Testis (tissue), 2 donors: ENCODE data around the gene SMC1B.

Source experiments
- CTCF ChIP-seq, 3 experiments: fragments of 450-650 bp in 2 of 3; fragments of 200-600 bp in 1 of 3; sonication (generic) in 1 of 3; IDR thresholded peaks; one replicate each; pipeline ENCODE4 v1.5.1; 2016 to 2019; ENCODE audit warnings: antibody characterized with exemption in 3 of 3, mild to moderate bottlenecking in 2 of 3, moderate library complexity in 1 of 3
- POLR2A ChIP-seq: fragments of 450-650 bp; IDR thresholded peaks from one replicate; pipeline ENCODE4 v1.6.1; 2017; ENCODE audit warnings: antibody characterized with exemption, mild to moderate bottlenecking, moderate library complexity

DNA sequence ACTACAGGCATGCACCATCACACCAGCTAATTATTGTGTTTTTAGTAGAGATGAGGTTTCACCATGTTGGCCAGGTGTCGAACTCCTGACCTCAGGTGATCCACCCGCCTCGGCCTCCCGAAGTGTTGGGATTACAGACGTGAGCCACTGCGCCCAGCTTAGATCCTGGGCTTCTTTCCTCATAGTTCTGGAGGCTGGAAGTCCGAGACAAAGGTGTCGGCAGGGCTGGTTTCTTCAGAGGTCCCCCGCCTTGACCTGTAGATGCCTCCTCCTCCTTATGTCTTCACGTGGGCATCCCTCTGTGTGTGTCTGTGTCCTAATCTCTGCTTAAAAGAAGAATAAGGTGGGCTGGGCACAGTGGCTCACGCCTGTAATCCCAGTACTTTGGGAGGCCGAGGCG is 45.1 kb upstream of the SMC1B start:
- TF ChIP-seq CTCF (IDR thresholded peaks at IDR 0.05) (no peak), POLR2A (no peak)
